MM.1S (cell line): Measurements from ENCODE around the gene MSANTD1.
A peak's percentile ranks its signal among the peaks of the same experiment; 100 is the strongest.

Source experiments
- DNase-seq: peaks from one replicate; pipeline ENCODE4 v3.0.0-alpha.2; 2015
- H2AFZ ChIP-seq: fragments of 300-600 bp; sonication (generic); 2 replicates; pipeline ENCODE4 v1.6.0; 2016; ENCODE audit warnings: antibody characterized with exemption, low read length
- H3F3A ChIP-seq: fragments of 300-600 bp; sonication (generic); 2 replicates; pipeline ENCODE4 v1.6.1; 2016; ENCODE audit warnings: mild to moderate bottlenecking, antibody characterized with exemption, low read length, moderate library complexity, mixed read lengths; ENCODE audit not compliant: insufficient read depth
- H3K27ac ChIP-seq: fragments of 300-600 bp; sonication (generic); 2 replicates; pipeline ENCODE4 v1.5.1; 2016; ENCODE audit warnings: mild to moderate bottlenecking, low read length
- H3K27me3 ChIP-seq: fragments of 300-600 bp; sonication (generic); replicated peaks from 2 replicates; pipeline ENCODE4 v1.6.0; 2016; ENCODE audit warnings: low read length; ENCODE audit not compliant: insufficient read depth
- H3K36me3 ChIP-seq: fragments of 300-600 bp; sonication (generic); replicated peaks from 2 replicates; pipeline ENCODE4 v1.6.1; 2016; ENCODE audit warnings: mild to moderate bottlenecking, low read length, mixed read lengths; ENCODE audit not compliant: insufficient read depth
- H3K4me1 ChIP-seq: fragments of 300-600 bp; sonication (generic); 2 replicates; pipeline ENCODE4 v1.6.1; 2016; ENCODE audit warnings: low read length, mixed read lengths
- H3K4me2 ChIP-seq: fragments of 300-600 bp; sonication (generic); 2 replicates; pipeline ENCODE4 v1.6.0; 2016; ENCODE audit warnings: low read depth, low read length
- H3K4me3 ChIP-seq: fragments of 300-600 bp; sonication (generic); 2 replicates; pipeline ENCODE4 v1.5.1; 2016; ENCODE audit warnings: low read length, mixed read lengths
- H3K79me2 ChIP-seq: fragments of 300-600 bp; sonication (generic); 2 replicates; pipeline ENCODE4 v1.6.1; 2016; ENCODE audit warnings: mixed run types, low read length, mixed read lengths
- H3K9ac ChIP-seq: fragments of 300-600 bp; sonication (generic); 2 replicates; pipeline ENCODE4 v1.6.1; 2016; ENCODE audit warnings: low read length, mixed read lengths
- H3K9me2 ChIP-seq: fragments of 300-600 bp; sonication (generic); replicated peaks from 2 replicates; pipeline ENCODE4 v1.6.1; 2016; ENCODE audit warnings: mild to moderate bottlenecking, low read length, mixed read lengths; ENCODE audit not compliant: insufficient read depth
- H3K9me3 ChIP-seq: fragments of 300-600 bp; sonication (generic); replicated peaks from 2 replicates; pipeline ENCODE4 v1.6.1; 2016; ENCODE audit warnings: mild to moderate bottlenecking, low read length, mixed read lengths; ENCODE audit not compliant: insufficient read depth
- H4K20me1 ChIP-seq: fragments of 300-600 bp; sonication (generic); 2 replicates; pipeline ENCODE4 v1.6.1; 2016; ENCODE audit warnings: mild to moderate bottlenecking, low read length, moderate library complexity, mixed read lengths; ENCODE audit not compliant: insufficient read depth
- CTCF ChIP-seq: fragments of 300-600 bp; sonication (generic); IDR thresholded peaks from 2 replicates; pipeline ENCODE4 v1.5.1; 2016; ENCODE audit warnings: antibody characterized with exemption, low read length, mixed read lengths
- EZH2 ChIP-seq: fragments of 300-600 bp; sonication (generic); optimal IDR thresholded peaks from 2 replicates; pipeline ENCODE3; 2017; ENCODE audit warnings: low read depth, mild to moderate bottlenecking, antibody characterized with exemption, low read length, mixed read lengths
- EZH2phosphoT487 ChIP-seq: fragments of 300-600 bp; sonication (generic); IDR thresholded peaks from 2 replicates; pipeline ENCODE4 v1.6.1; 2018; ENCODE audit warnings: antibody characterized with exemption, low read length

The MSANTD1 gene

DNA sequence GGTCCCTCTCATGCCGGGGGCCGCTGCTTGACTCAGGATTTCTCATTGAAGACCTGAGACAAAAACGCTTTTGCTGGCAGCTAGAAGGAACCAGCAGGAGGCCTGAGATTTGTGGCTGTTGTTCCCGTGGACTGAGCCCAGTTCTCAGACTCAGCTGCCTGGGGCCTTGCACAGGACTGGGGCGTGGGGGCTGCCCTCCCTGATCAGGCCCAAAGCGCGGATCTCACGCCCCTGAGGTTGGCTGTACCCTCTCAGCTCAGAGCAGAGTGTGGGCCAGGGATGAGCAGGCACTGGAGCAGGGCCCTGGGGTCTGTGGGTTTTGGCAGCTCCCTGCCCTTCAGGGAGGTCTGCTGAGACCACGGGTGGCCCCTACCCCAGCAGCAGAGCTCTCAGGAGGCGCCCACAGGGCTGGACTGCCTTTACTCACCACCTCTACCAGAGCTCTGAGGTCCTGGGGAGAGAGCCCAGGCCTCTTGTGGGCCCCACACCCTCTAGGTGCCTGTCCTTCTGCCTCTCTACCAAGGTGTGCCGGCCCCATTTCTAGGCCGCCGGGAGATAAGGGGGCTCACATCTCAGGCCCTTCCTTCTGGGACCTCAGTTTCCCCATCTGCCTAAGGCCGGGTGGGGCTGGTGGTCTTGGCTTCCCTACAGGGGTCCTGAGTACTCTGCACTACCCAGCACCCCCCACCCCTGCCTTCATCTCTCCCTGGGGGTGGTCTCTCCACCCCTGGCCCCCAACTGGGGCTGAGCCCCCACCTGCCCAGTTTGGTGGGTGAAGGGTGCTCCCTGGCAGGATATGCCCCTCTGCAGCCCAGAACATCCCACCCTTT, 5.6 kb downstream of the MSANTD1 start:
- DNase-seq: no peak
- no peak overlapping the region for H3K4me2 ChIP-seq
- no peaks in the 10 kb centered on the region for H3K4me1 ChIP-seq
- no peak overlapping the region for H2AFZ ChIP-seq
- no peaks in the 10 kb centered on the region for H4K20me1 ChIP-seq
- H3K27ac ChIP-seq: no peak overlapping the region
- H3K36me3 ChIP-seq: no peaks in the 10 kb centered on the region
- H3K9ac ChIP-seq: no peak overlapping the region
- H3K4me3 ChIP-seq: no peak overlapping the region
- H3K79me2 ChIP-seq: no peaks in the 10 kb centered on the region
- TF ChIP-seq CTCF: no peak
- TF ChIP-seq EZH2: no peak
- no peak for TF ChIP-seq EZH2phosphoT487
- no peaks in the 10 kb centered on the region for H3K9me3 ChIP-seq
- no peaks in the 10 kb centered on the region for H3F3A ChIP-seq
- H3K27me3 ChIP-seq: peaks cover 20% of the 10 kb centered on the region
- H3K9me2 ChIP-seq: no peaks in the 10 kb centered on the region

GRCh38 chr4:3255611-3256186, 6.7 kb downstream of the MSANTD1 start:
- H3K36me3 ChIP-seq: no peaks in the 10 kb centered on the region
- H3K4me1 ChIP-seq: no peaks in the 10 kb centered on the region
- no peaks in the 10 kb centered on the region for H3K9me2 ChIP-seq
- no peak for DNase-seq
- H4K20me1 ChIP-seq: no peaks in the 10 kb centered on the region
- peaks cover 21% of the 10 kb centered on the region for H3K27me3 ChIP-seq
- H2AFZ ChIP-seq: no peak overlapping the region
- TF ChIP-seq EZH2 (no peak), CTCF (no peak), EZH2phosphoT487 (no peak)
- H3K4me2 ChIP-seq: peak overlapping the region; percentile 14; the same call in 1 of the 2 replicates
- H3F3A ChIP-seq: no peaks in the 10 kb centered on the region
- H3K4me3 ChIP-seq: no peak overlapping the region
- H3K9ac ChIP-seq: no peak overlapping the region
- H3K9me3 ChIP-seq: no peaks in the 10 kb centered on the region
- H3K27ac ChIP-seq: no peak overlapping the region
- H3K79me2 ChIP-seq: no peaks in the 10 kb centered on the region

DNA sequence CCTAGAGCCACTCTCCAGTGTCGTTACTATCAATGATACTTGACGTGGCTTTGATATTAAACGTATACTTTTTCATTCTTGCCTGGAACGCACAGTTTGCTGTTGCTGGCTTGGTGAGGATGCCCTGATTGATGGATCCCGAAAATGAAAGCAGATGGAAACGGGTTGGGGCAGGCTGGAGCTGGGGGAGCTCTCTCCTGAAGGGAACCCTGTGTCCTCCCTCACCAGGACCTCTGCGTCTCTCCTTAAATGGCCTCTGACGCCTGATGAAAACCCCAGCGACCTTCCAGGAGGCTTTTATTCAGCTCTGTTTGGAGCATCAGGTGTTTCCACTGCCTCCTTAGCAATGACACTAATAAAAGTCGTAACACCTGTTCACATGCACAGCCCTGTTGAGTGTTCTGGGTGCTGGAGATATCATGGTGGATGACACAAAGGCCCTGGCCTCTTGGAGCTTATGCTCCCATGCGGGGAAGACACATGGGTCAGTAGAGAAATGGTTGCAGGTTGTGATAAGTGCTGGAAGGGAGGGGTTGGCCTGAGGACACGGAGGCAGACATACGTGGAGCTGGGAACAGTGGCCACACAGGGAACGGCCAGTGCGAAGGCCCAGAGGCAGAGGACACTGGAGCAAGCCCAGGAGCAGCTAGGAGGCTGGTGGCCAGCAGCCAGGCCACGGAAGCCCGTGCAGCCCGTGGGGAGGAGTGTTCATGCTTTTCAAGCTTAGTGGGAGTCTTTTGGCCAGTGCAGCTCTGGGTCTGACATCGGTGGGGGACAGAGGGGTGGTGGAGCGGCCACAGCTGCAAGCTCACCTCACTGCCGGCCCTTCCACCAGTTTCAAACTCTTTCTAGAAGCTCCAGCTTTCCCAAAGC, 7.5 kb downstream of the MSANTD1 start:
- Histone ChIP-seq H3K9me2 (no peaks in the 10 kb centered on the region), H3K36me3 (no peaks in the 10 kb centered on the region), H3K27ac (no peak overlapping the region), H2AFZ (no peak overlapping the region), H3F3A (no peaks in the 10 kb centered on the region), H3K9me3 (no peaks in the 10 kb centered on the region), H4K20me1 (no peaks in the 10 kb centered on the region), H3K4me2 (peak overlapping the region; percentile 14; the same call in 1 of the 2 replicates), H3K9ac (no peak overlapping the region), H3K27me3 (peaks cover 28% of the 10 kb centered on the region), H3K4me3 (no peak overlapping the region), H3K79me2 (no peaks in the 10 kb centered on the region), H3K4me1 (no peaks in the 10 kb centered on the region)
- TF ChIP-seq EZH2 (no peak), EZH2phosphoT487 (no peak), CTCF (no peak)
- DNase-seq: no peak
